Small intestine (tissue), 7 donors: Measurements from ENCODE around the gene MYMK. TPM values are rescaled to one million over a fixed set of nuclear protein-coding genes. Genes with fewer than 3 reads are reported as not detected.

Source experiments
- DNase-seq, 2 donors: peaks; one replicate each; pipeline versions ENCODE4 v3.0.0 to v3.0.0-alpha.2; 2013
- FAIRE-seq: peaks from 2 replicates; lab custom pipeline; 2012; peaks lifted over from hg19 to GRCh38; lab: Jason Lieb, UNC
- H3K27ac ChIP-seq, 3 donors: one replicate each; pipeline ENCODE4 v1.5.1; 2013; ENCODE audit warnings: low read length in 2 of 3, mild to moderate bottlenecking in 2 of 3, control low read depth in 1 of 3, inconsistent platforms in 1 of 3, low read depth in 1 of 3, moderate library complexity in 1 of 3
- H3K27me3 ChIP-seq, 3 donors: one replicate each; pipeline ENCODE4 v1.6.1; 2013; ENCODE audit warnings: low read length in 3 of 3, inconsistent platforms in 1 of 3; ENCODE audit not compliant: control insufficient read depth in 3 of 3, insufficient read depth in 3 of 3
- H3K36me3 ChIP-seq, 3 donors: one replicate each; pipeline ENCODE4 v1.6.1; 2013; ENCODE audit warnings: low read length in 3 of 3, inconsistent platforms in 1 of 3, low read depth in 1 of 3, mild to moderate bottlenecking in 1 of 3, moderate library complexity in 1 of 3; ENCODE audit not compliant: control insufficient read depth in 3 of 3, insufficient read depth in 2 of 3
- H3K4me1 ChIP-seq, 3 donors: one replicate each; pipeline ENCODE4 v1.6.1; 2013; ENCODE audit warnings: low read length in 2 of 3, inconsistent platforms in 1 of 3, low read depth in 1 of 3, mild to moderate bottlenecking in 1 of 3, moderate library complexity in 1 of 3; ENCODE audit not compliant: control insufficient read depth in 3 of 3, insufficient read depth in 2 of 3
- H3K4me3 ChIP-seq, 3 donors: one replicate each; pipeline ENCODE4 v1.5.1; 2013; ENCODE audit warnings: low read length in 3 of 3, control low read depth in 1 of 3, inconsistent platforms in 1 of 3, low read depth in 1 of 3, mild to moderate bottlenecking in 1 of 3, moderate library complexity in 1 of 3
- H3K9me3 ChIP-seq, 2 donors: one replicate each; pipeline ENCODE4 v1.6.1; 2013; ENCODE audit warnings: low read depth in 1 of 2, low read length in 1 of 2; ENCODE audit not compliant: control insufficient read depth in 2 of 2, insufficient read depth in 1 of 2
- WGBS, 3 donors: extraction: QIAGEN DNeasy Blood & Tissue Kit; methylation state at CpG; one replicate each; pipeline ENCODE4 v1.1.7; 2013; 5-methylcytosine and 5-hydroxymethylcytosine counted together
- polyA plus RNA-seq, 4 donors: library from polyadenylated mRNA; stranded (reverse) in 3 of 4; unstranded in 1 of 4; fragments of 200-250 nt in 3 of 4; fragments of 120-200 nt in 1 of 4; gene quantifications; one replicate each; pipeline versions ENCODE4 v1.2.1 to v1.2.3, GENCODE V29; 2013
- donor health status: healthy with polysubstance abuse.
- donor health status: control.
- donor health status: control.
- donor health status: Bipolar disorder and iron deficiency.
- donor health status: healthy.

MYMK gene
- polyA plus RNA-seq, 4 donors = 0.22 TPM; not detected in 3

GRCh38 chr9:133521122-133522072 is 3.4 kb downstream of the MYMK start:
- peaks cover 0 to 1% (median 0%) of the 10 kb centered on the region in 3 donors for H3K4me1 ChIP-seq
- H3K4me3 ChIP-seq = no peak overlapping the region
- H3K36me3 ChIP-seq = no peaks in the 10 kb centered on the region
- 48 to 80% (median 62%) methylated on average over 21 of the region's 21 CpGs for WGBS, 3 donors
- H3K9me3 ChIP-seq = no peaks in the 10 kb centered on the region
- DNase-seq = no peak
- H3K27me3 ChIP-seq = no peaks in the 10 kb centered on the region
- H3K27ac ChIP-seq = no peak overlapping the region
- no peak for FAIRE-seq

- 83 to 89% (median 87%) methylated on average over 21 to 24 of the region's 24 CpGs for WGBS, 3 donors
- no peaks in the 10 kb centered on the region for H3K9me3 ChIP-seq
- no peak overlapping the region for H3K27ac ChIP-seq
- DNase-seq (no peak), FAIRE-seq (no peak)
- H3K4me1 ChIP-seq = no peaks in the 10 kb centered on the region
- no peaks in the 10 kb centered on the region for H3K27me3 ChIP-seq
- no peak overlapping the region for H3K4me3 ChIP-seq
- H3K36me3 ChIP-seq = no peaks in the 10 kb centered on the region
Observed at GRCh38 chr9:133520121-133520835, 4.5 kb downstream of the MYMK start.

GRCh38 chr9:133519693-133520092 is 5.1 kb downstream of the MYMK start:
- WGBS, 3 donors = 65 to 69% (median 67%) methylated on average over 7 of the region's 7 CpGs
- H3K4me1 ChIP-seq = no peaks in the 10 kb centered on the region
- H3K27me3 ChIP-seq = no peaks in the 10 kb centered on the region
- FAIRE-seq (no peak), DNase-seq (no peak)
- H3K4me3 ChIP-seq = no peak overlapping the region
- no peaks in the 10 kb centered on the region for H3K36me3 ChIP-seq
- H3K9me3 ChIP-seq = no peaks in the 10 kb centered on the region
- no peak overlapping the region for H3K27ac ChIP-seq

DNA sequence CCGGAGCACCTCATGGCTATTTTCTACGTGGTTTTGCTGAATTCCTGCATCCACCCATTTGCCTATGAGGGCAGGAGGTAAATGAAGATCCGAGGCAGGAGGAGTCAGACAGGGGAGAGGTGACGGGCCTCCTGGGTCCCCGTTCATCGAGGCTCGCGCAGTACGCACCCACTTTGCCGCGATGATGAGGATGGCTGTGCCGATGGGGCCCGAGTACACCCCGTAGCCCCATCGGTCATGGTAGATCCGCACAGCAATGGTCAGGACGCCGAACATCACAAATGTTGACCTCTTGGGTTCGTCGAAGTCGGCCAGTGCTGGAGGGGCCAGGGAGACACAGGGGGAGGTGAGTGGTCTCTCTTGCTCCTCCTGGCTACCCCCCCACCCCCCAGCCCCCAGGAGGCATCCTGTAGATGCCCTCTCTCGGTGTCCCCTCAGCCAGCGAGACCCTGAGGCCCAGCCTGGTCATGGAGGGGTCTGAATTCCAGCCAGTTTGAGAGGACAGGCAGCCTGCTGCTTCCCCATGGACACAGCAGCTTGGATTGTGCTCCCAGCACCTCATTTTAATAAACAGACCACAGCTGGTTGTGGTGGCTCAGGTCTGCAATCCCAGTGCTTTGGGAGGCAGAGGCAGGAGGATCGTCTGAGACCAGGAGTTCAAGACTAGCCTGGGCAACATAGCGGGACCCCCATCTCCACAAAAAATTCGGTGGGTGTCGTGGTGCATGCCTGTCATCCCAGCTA is 5.9 kb downstream of the MYMK start:
- Histone ChIP-seq H3K27me3 (no peaks in the 10 kb centered on the region), H3K27ac (no peak overlapping the region), H3K36me3 (no peaks in the 10 kb centered on the region), H3K4me1 (no peaks in the 10 kb centered on the region), H3K4me3 (no peak overlapping the region), H3K9me3 (no peaks in the 10 kb centered on the region)
- DNase-seq (no peak), FAIRE-seq (no peak)
- WGBS, 3 donors = 83 to 89% (median 86%) methylated on average over 27 of the region's 27 CpGs

GRCh38 chr9:133518200-133518599 is 6.6 kb downstream of the MYMK start:
- DNase-seq = no peak
- Histone ChIP-seq H3K9me3 (no peaks in the 10 kb centered on the region), H3K36me3 (no peaks in the 10 kb centered on the region), H3K27me3 (no peaks in the 10 kb centered on the region), H3K4me1 (no peaks in the 10 kb centered on the region), H3K27ac (no peak overlapping the region), H3K4me3 (no peak overlapping the region)
- no peak for FAIRE-seq
- WGBS, 3 donors = 36 to 73% (median 54%) methylated on average over 5 of the region's 5 CpGs

GRCh38 chr9:133517711-133518110 is 7.0 kb downstream of the MYMK start:
- DNase-seq = no peak
- FAIRE-seq = no peak
- H3K27me3 ChIP-seq = no peaks in the 10 kb centered on the region
- WGBS, 3 donors = 72 to 81% (median 77%) methylated on average over 8 of the region's 8 CpGs
- no peaks in the 10 kb centered on the region for H3K4me1 ChIP-seq
- no peaks in the 10 kb centered on the region for H3K9me3 ChIP-seq
- no peaks in the 10 kb centered on the region for H3K36me3 ChIP-seq
- no peak overlapping the region for H3K27ac ChIP-seq
- no peak overlapping the region for H3K4me3 ChIP-seq

DNA sequence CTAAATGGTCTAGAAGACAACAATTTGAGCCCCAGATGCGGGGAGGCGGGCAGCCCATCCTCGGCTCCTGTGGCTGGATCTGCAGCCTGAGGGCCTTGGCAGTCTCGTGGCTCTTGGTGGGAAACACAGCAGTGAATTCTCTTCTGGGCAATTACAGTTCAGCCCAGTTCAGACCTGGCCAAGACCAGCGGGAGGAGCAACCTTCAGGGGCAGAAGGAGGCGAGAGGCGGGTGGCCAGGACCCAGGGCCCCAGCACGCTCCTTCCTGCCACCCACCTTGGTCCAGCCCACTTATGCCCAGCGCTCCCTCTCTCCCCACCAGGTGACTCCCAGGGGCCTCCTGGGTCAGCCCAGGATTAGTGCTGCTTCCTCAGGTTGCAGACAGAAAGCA is 7.8 kb downstream of the MYMK start:
- no peak overlapping the region for H3K4me3 ChIP-seq
- DNase-seq (no peak), FAIRE-seq (no peak)
- H3K27ac ChIP-seq = no peak overlapping the region
- 83 to 91% (median 86%) methylated on average over 9 of the region's 9 CpGs for WGBS, 3 donors
- no peaks in the 10 kb centered on the region for H3K9me3 ChIP-seq
- H3K4me1 ChIP-seq = no peaks in the 10 kb centered on the region
- H3K36me3 ChIP-seq = no peaks in the 10 kb centered on the region
- H3K27me3 ChIP-seq = no peaks in the 10 kb centered on the region

DNA sequence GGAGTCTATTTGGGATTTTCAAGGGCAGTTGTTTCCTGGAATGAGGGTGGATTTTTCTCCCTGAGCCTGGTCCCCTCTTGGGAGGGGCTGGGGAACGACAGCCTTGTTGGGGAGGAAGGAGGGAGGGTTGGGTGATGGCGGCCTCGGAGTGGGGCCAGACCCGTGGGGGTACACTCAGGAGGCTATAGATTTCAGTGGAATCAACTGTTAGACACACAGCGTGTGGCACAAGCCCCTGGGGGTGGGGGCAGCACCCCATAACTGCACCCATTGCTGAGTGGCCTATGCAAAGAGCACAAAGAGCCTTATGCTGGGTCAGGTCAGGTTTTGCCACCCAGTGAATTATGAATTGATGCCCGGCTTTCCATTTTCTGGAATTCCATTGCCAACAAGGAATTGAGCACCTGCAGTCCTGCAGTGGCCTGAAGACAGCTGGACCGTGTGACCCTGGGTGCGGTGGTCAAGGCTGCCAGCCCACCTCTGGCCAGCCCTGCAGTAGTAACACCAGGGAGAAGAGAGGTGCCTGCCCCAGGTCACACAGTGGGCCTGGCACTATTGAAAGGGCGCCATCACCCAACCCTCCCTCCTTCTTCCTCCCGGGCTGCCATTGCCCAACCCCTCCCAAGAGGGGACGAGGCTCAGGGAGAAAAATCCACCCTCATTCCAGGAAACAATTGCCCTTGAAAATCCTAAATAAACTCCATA is 8.4 kb downstream of the MYMK start:
- no peak for DNase-seq
- WGBS, 3 donors = 60 to 76% (median 64%) methylated on average over 11 of the region's 11 CpGs
- Histone ChIP-seq H3K4me3 (no peak overlapping the region), H3K4me1 (no peaks in the 10 kb centered on the region), H3K36me3 (no peaks in the 10 kb centered on the region), H3K27ac (no peak overlapping the region), H3K9me3 (no peaks in the 10 kb centered on the region), H3K27me3 (no peaks in the 10 kb centered on the region)
- FAIRE-seq = no peak
